GM03348 (cell line): ENCODE measurements around the gene ARPC1B.
A peak's percentile ranks its signal among the peaks of the same experiment; 100 is the strongest.
"Not testable (repeated sequence)": the region's sequence is repeated elsewhere in the genome, so short reads cannot be mapped to it uniquely, and the experiment has no call there.

Experiments used
- DNase-seq: peaks from one replicate; pipeline ENCODE4 v3.0.0; 2012; ENCODE audit warnings: low spot score

Gene ARPC1B

DNA sequence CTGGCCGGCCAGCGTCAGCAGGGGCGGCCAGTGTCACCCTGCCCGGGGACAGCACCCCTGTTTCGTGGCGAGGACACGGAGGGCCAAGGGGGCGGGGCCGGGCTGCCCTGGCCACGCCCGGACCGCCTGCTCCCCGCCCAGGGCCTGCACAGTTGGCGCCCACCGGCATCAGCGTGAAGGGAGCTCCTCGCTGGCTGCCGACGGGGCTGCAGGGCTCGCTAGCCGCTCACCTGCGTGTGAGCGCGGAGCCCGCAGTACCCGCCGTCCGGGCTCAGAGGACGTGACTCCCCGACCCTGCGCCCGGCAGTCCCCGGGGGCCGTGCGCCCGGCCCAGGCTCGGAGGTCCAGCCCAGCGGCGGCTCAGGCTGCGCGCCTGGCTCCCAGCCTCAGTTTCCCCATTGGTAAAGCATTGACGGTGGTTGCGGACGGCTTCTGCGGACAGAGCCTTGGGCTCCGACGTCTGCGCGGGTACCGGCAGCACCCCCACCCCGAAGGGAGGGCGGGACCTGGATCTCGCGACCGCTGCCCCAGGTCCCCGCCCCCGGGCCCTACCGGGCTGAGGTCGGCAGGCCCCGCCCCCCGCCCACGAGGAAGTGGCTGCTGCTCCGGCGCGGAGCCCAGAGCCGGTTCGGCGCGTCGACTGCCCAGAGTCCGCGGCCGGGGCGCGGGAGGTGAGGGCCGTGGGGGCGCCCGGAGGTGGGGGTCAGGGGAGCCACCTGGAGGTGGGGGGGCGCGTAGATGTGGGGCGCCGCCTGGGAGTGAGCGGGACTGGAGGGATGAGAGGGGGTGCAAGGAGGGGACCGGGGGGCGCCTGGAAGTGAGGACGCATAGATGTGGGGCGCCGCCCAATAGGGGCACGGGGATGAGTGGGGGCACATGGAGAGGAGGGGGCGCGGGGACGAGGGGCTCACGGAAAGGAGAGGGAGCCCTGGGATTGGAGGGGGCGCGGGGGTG lies at the start of gene ARPC1B:
ARPC1B (plus strand) TSS at position 620 of the 954 bp plus-strand sequence. CDS start 10,985 bp downstream, outside the sequence.
- DNase-seq = peak; percentile 98

DNA sequence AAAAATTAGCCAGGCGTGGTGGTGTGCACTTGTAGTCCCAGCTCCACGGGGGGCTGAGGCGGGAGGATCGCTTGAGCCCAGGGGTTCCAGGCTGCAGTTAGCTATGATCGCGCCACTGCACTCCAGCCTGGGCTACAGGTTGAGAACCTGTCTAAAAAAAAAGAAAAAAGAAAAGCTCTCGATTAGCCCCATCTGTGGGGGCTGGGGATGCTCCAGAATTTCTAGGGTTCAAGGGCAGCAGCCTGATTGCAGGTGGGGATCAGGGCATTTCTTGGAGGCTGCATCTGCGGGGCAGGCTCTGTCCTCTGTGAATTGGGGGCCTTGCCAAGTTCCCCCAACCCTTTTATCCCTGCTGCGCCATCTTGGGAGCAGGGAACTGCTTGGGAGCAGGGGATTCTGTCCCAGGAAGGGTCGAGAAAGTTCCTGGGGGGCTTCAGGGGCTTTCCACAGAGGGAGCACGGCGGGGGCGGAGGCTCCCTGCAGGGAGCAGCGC lies 49.5 kb upstream of the ARPC1B start:
- no peak for DNase-seq

DNA sequence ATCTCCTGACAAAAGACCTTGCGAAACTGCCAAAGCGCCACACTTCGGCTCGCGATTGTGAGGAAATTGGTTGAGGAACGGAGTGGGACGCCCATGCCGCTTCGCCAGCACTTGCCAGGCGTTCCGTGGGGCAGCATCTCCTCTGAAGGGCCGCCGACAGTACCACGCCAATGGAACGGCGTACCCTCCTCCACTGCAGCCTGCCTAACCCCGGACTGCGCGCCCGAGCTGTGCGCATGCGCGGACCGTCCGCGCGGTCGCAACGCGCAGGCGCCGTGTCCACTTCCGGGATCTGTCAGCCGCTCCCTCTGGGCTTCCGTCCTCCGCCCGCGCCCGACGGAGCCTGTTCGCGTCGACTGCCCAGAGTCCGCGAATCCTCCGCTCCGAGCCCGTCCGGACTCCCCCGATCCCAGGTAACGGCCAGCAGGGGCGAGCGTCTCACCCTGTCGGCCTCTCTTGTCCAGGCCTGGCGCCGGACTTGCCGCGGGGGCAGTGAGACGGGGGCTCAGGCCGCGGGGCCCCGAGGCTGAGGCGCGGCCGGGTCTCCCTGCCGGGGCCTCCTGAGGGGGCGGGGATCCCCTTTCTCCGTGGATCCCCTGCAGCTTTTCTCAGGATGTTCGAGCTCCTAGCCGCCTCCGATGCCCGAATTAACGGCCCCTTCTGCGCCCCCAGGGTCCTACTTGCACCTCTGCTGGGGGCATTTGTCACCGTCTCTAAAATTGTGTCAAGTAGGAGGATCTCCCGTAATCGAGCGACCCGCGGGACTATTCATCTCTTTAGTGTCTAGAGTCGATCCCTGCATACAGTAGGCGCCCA lies 48.7 kb upstream of the ARPC1B start, which contains the start of gene ARPC1A:
ARPC1A (plus strand) TSS at position 307 of the 816 bp plus-strand sequence. CDS start 7,456 bp downstream, outside the sequence.
- peak; percentile 100 for DNase-seq

- DNase-seq = no peak
These were observed 48.1 kb upstream of the ARPC1B start for GRCh38 chr7:99326408-99326782.

- peak; percentile 81 for DNase-seq
These were observed 44.1 kb upstream of the ARPC1B start for GRCh38 chr7:99330314-99330961.

- DNase-seq = no peak
These were observed 43.5 kb upstream of the ARPC1B start for GRCh38 chr7:99331002-99331401.

DNA sequence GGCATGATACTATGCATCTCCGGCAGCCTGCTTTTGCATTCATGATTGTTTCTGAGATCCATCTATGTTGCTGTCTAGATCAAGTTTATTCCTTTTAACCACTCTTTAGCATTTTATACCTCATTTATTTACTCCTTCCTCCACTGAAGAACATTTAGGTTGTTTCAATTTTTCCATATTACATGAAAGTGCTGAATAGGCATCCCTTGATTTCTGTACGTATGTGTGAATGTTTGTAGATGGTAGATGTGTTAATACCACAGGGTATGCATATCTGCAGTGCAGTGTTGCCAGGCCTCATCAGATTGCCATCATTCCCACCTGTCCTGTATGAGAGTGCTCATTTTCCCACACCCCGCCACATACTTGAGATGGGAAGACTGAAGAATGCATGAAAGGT lies 34.9 kb upstream of the ARPC1B start:
- DNase-seq = no peak

- DNase-seq = no peak
These were observed 33.9 kb upstream of the ARPC1B start for GRCh38 chr7:99340659-99341058.

GRCh38 chr7:99344061-99344647 lies 30.4 kb upstream of the ARPC1B start:
- no peak for DNase-seq

DNA sequence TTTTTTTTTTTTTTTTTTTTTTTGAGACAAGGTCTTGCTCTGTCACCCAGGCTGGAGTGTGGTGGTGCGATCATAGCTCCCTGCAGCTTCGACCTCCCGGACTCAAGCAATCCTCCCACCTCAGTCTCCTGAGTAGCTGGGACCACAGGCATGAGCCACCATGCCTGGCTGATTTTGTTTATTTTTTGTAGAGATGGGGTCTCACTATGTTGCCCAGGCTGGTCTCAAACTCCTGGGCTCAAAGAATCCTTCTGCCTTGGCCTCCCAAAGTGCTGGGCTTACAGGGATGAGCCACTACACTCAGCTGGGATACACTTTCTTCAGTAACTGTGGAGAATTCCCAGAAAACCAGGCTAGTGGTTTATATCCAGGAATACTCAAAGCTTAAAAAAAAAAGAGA lies 23.9 kb upstream of the ARPC1B start:
- DNase-seq = not testable (repeated sequence)

- no peak for DNase-seq
These were observed 22.3 kb upstream of the ARPC1B start for GRCh38 chr7:99352247-99352646.

DNA sequence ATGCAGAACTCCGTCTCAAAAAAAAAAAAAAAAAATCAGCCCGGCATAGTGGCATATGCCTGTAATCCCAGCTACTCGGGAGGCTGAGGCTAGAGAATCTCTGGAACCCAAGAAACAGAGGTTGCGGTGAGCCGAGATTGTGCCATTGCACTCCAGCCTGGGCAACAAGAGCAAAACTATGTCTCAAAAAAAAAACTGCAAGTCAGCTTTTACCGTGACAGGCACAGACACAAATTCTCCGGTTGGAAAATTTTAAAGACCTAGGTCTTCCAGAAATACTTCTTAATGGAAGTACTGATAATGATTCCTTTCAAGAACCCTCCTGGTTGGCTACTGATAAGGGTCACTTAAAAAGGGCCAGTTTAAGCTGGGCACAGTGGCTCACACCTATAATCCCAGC lies 19.4 kb upstream of the ARPC1B start:
- no peak for DNase-seq

- no peak for DNase-seq
These were observed 16.6 kb upstream of the ARPC1B start for GRCh38 chr7:99357701-99358490.

DNA sequence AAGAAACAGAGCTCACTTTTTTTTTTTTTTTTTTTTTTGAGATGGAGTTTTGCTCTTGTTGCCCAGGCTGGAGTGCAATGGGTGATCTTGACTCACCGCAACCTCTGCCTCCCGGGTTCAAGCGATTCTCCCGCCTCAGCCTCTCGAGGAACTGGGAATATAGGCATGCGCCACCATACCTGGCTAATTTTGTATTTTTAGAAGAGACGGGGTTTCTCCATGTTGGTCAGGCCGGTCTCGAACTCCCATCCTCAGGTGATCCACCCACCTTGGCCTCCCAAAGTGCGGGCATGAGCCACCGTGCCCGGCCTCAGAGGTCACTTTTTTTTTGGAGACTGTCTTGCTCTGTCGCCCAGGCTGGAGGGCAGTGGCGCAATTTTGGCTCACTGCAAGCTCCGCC lies 16.0 kb upstream of the ARPC1B start:
- DNase-seq = not testable (repeated sequence)

GRCh38 chr7:99359465-99360154 lies 14.9 kb upstream of the ARPC1B start:
- no peak for DNase-seq

DNA sequence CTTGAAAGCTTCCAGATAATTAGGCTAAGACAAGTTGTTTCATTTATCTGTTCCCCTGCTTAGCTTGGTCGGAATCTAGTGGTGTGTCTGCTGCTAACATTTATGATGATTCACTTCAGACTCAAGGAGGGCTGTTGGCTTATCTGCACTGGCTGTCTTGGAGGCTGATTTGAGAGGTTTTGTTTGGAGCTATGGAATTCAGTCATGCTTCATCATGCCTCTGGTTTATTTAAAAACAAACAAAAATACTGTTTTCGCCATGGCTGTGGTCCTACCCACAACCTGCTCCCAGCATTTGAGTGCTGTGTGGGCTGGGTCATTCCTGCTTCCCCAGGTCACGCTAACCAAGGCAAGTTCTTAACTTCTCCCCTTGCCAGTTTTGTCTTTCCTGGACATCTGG lies 11.7 kb upstream of the ARPC1B start:
- DNase-seq = peak; percentile 65

DNA sequence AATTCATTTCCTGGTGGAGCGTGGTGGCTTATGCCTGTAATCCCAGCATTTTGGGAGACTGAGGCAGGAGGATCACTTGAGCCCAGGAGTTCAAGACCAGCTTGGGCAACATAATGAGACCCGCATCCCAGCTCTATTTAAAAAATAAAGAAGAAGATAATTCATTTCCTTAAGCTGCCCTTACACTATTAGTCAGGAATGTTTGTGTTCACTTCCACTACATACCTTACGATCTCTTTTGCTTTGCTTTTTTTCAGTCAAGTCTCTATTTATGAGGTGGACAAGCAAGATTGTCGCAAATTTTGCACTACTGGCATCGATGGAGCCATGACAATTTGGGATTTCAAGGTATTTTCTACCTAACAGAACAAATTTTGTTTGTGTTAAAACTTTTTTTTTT lies 11.2 kb upstream of the ARPC1B start:
- no peak for DNase-seq

DNA sequence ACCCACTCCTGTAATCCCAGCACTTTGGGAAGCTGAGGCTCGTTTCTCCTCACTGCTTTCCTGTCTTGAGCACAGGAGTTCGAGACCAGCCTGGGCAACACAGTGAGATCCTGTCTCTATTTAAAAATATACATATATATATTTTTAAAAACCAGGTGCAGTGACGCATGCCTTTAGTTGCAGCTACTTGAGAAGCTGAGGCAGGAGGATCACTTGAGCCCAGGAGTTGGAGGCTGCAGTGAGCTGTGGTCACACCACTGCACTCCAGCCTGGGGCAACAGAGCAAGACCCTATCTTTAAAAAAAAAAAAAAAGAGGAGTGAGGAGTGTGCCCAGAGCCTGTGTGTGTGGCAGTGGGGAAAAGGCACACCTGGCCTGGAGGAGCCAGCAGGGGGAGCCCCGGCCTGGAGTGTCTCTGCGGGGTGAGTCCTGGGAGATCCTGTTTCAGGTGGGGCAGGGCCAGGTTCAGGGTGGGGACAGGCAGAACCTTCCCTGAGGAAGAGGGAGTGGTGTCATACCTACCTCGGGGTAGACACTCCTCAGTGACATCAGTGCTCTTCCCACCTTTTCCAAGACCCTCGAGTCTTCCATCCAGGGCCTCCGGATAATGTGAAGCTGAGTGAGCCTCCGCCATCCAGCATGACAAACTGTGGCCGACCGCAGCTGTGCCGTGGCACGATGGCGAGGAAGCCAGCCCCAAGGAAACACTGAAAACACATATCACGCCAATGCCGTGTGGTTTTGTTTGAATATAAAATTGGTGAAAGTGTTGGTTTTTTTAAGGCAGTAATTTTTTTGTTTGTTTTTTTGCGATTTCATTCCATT lies 9.0 kb upstream of the ARPC1B start:
- peak; percentile 40 for DNase-seq

GRCh38 chr7:99366646-99367045 lies 7.9 kb upstream of the ARPC1B start:
- no peak for DNase-seq
